ENCODE measurements around the gene LIMD2. TPM values are rescaled to one million over a fixed set of nuclear protein-coding genes. Genes with fewer than 3 reads are reported as not detected.

Gene LIMD2
- total RNA-seq (100 to 1,000 TPM; 534 to 851 (median 767) TPM), total RNA-seq (68.4 to 900 (median 526) reads per million in 29 experiments)
- 378 TPM for total RNA-seq (2013)

DNA sequence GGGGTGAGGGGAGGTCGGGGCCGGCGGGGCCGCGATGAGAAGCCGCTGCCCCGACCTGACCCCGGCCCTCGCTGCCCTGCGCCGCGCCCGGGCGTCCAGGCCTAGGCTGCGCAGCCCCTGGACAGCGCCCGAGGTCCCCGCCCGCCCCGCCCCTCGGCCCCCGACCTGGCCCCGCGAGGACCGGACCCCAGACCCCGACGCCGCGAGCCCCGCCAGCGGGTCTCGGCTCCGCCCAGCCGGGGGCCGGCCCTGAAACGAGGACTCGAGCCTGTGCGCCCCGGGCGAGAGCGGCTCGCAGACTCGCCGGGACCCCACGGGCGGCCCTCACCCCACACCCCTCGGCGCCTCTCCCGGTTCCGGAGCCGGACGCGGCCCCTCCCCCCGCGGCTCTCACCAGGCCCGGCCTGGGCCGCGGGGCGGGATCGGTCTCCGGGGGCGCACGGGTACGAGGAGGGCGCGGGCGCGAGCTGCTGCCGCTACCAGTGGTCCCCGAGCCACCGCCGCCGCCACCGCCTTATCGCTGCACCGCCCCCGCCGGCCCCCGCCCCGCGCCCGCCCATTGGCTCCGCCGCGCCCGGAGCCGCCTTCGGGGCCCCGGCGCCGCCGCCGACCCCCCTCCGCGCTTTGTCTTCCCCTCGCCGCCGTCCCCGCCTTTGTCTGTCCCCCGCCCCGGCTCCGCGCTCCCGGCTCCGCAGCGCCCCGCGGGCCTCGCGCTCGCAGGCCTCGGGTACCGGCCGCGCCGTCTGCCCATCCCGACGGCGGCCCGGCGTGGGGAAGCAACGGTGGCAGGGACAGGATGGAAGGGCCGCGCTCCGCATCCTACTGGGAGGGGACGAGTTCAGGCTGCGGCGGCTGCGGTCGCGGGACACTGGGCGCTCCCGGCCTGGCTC is at the start of gene LIMD2:
Gene LIMD2, minus strand, starts transcription at position 488 of the 890 bp plus-strand sequence. CDS start 827 bp downstream, outside the sequence.
- no peaks in the 10 kb centered on the region for H3K27me3 Mint-ChIP-seq

DNA sequence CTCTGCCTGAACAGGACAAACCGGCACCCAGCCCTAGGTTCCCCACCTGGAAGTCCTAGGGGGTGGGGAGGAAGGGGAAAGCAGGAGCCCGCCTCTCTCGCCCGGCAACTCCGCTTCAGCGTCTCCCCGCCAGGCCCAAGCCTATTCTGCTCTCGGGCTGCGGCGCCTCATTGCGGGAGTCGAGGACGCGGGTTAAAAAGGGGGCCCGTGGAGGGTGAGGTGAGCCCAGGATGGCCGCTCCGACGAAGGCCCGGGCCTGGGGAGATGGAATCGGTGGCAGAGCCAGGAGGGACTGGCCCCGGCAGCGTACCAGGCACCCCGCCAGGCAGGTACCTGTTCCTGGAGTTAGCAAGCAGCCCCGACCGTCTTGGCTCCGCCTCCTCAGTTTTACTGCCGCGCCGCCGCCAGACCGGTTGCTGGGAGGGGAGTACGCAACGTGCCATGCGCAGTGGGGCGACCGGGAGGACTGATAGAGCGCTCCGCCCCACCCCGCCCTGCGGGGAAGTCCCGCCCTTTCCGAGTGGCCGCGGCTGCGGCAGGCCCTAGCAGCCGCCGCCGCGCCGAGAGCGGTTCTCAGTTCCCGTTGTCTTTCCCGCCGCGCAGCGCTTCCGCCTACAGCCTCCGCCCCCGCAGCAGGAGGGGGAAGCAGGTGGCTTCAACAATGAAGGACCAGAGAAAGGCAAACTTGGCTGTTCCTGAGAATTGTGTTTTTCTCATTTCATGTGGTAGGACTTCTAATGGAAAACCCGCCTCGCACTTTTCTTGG is 41.7 kb upstream of the LIMD2 start, which contains the start of gene STRADA:
Gene STRADA, minus strand, starts transcription at position 392 of the 766 bp plus-strand sequence. CDS start 13,430 bp downstream, outside the sequence.
- Histone ChIP-seq H3K9me3 (no peaks in the 10 kb centered on the region), H3K27me3 (replicated peaks in 1 of 2; ENCODE audit: control insufficient read depth in 2 of 2, extremely low read depth in 1 of 2, insufficient read depth in 2 of 2, low read length in 1 of 2) (no peaks in the 10 kb centered on the region), H3K36me3 (ENCODE audit: control insufficient read depth in 2 of 2, extremely low read depth in 1 of 2, insufficient read depth in 1 of 2, low read length in 1 of 2) (peaks cover 0 to 9% of the 10 kb centered on the region in 2 donors), H3K27ac (ENCODE audit: low read length) (peak within 1 kb of the TSS; percentile 88), H3K4me1 (ENCODE audit: control insufficient read depth in 1 of 2, extremely low read depth in 1 of 2, insufficient read depth in 2 of 2, low read length in 2 of 2) (peaks cover 6 to 25% of the 10 kb centered on the region in 2 experiments), H3K4me3 (ENCODE audit: control insufficient read depth in 1 of 2, extremely low read depth in 1 of 2, low read length in 1 of 2) (peak within 1 kb of the TSS; percentile 95 to 99)
- Mint-ChIP-seq H3K9me3 (no peaks in the 10 kb centered on the region), H3K4me3 (peak within 1 kb of the TSS; percentile 92 to 95 (median 94)), H3K27me3 (no peaks in the 10 kb centered on the region), H3K27ac (peak within 1 kb of the TSS; percentile 86 to 96), H3K4me1 (peaks cover 19 to 26% (median 26%) of the 10 kb centered on the region in 3 donors), H3K36me3 (peaks cover 10% of the 10 kb centered on the region)
- DNase-seq, result peak; percentile 97 to 99 (median 99)
- ChIA-PET CTCF (interaction anchor here (0.6 to 2.2 kb wide), 7 partner anchors 9 to 277 kb away, joined by 3 to 8 read pairs (median 5); partner anchors contain the start of genes CCDC47 (in 1 of the 2), DDX42 (in 1 of the 2) and MAP3K3 (in 1 of the 2)), POLR2A (interaction anchor here (0.6 to 1.2 kb wide), 9 partner anchors 16 to 87 kb away, joined by 3 to 10 read pairs (median 4); partner anchors contain the start of genes CCDC47 (in 1 of the 2) and DDX42 (in 1 of the 2))
- ATAC-seq (replicated peaks in 1 of 4), result peak; percentile 88 to 94 (median 91)
- under 1% methylated on average over 60 of the region's 61 CpGs for WGBS (ENCODE audit: insufficient coverage)

More for the DNA sequence above, at the start of gene LIMD2:
- peaks cover 33% of the 10 kb centered on the region for H3K36me3 Mint-ChIP-seq
- no peaks in the 10 kb centered on the region for H3K27me3 ChIP-seq (replicated peaks in 1 of 2; ENCODE audit: control insufficient read depth in 2 of 2, extremely low read depth in 1 of 2, insufficient read depth in 2 of 2, low read length in 1 of 2)
- ATAC-seq (replicated peaks in 1 of 4), result peak; percentile 46 to 57 (median 50)
- H3K9me3 ChIP-seq, result no peaks in the 10 kb centered on the region
- no peaks in the 10 kb centered on the region for H3K9me3 Mint-ChIP-seq
- peak within 1 kb of the TSS; percentile 97 to 99 for H3K27ac Mint-ChIP-seq
- under 1% methylated on average over 131 of the region's 133 CpGs for WGBS (ENCODE audit: insufficient coverage)
- peaks cover 61 to 69% (median 68%) of the 10 kb centered on the region in 3 donors for H3K4me1 Mint-ChIP-seq
- peak; percentile 77 to 93 (median 86) for DNase-seq
- POLR2A ChIA-PET, result no interaction called here
- H3K36me3 ChIP-seq (ENCODE audit: control insufficient read depth in 2 of 2, extremely low read depth in 1 of 2, insufficient read depth in 1 of 2, low read length in 1 of 2), result peaks cover 10 to 52% of the 10 kb centered on the region in 2 donors
- peak within 1 kb of the TSS; percentile 95 to 98 (median 96) for H3K4me3 Mint-ChIP-seq
- H3K4me3 ChIP-seq (ENCODE audit: control insufficient read depth in 1 of 2, extremely low read depth in 1 of 2, low read length in 1 of 2), result peak within 1 kb of the TSS; percentile 91 to 98
- CTCF ChIA-PET, result interaction anchor here in 1 of 2 donors (3.4 kb wide), 1 partner anchor 11 kb away, joined by 20 read pairs; no protein-coding TSS in a partner anchor
- peak within 1 kb of the TSS; percentile 95 for H3K27ac ChIP-seq (ENCODE audit: low read length)
- H3K4me1 ChIP-seq (ENCODE audit: control insufficient read depth in 1 of 2, extremely low read depth in 1 of 2, insufficient read depth in 2 of 2, low read length in 2 of 2), result peaks cover 44 to 79% of the 10 kb centered on the region in 2 experiments

DNA sequence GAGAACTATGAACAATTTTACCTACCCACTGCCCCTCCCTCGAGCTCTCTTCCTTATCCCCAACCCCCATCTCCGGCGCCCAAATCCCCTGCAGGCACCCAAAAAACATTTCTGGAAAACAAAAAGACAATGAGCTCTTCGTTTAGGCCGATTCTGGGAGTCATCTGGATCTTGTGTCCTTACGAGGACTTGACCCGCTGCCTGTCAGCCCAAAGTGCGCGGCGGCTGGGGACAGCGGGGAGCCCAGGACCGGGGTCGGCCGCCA is 41.1 kb upstream of the LIMD2 start:
- ChIA-PET CTCF (interaction anchor here in 1 of 2 donors (0.6 to 2.2 kb wide), 3 partner anchors 10 to 32 kb away, joined by 3 to 8 read pairs (median 3); partner anchors contain the start of genes CCDC47 and DDX42), POLR2A (interaction anchor here (0.6 to 1.1 kb wide), 3 partner anchors 16 to 77 kb away, joined by 3 to 4 read pairs (median 4); partner anchors contain the start of genes CCDC47 (in 1 of the 2) and DDX42 (in 1 of the 2))
- peak overlapping the region; percentile 95 to 99 for H3K4me3 ChIP-seq (ENCODE audit: control insufficient read depth in 1 of 2, extremely low read depth in 1 of 2, low read length in 1 of 2)
- under 1% methylated on average over 14 of the region's 14 CpGs for WGBS (ENCODE audit: insufficient coverage)
- H3K9me3 ChIP-seq, result no peaks in the 10 kb centered on the region
- peaks cover 6 to 25% of the 10 kb centered on the region in 2 experiments for H3K4me1 ChIP-seq (ENCODE audit: control insufficient read depth in 1 of 2, extremely low read depth in 1 of 2, insufficient read depth in 2 of 2, low read length in 2 of 2)
- DNase-seq (no peak), ATAC-seq (replicated peaks in 1 of 4) (no peak)
- peak overlapping the region; percentile 92 to 95 (median 94) for H3K4me3 Mint-ChIP-seq
- peaks cover 0 to 6% of the 10 kb centered on the region in 2 donors for H3K36me3 ChIP-seq (ENCODE audit: control insufficient read depth in 2 of 2, extremely low read depth in 1 of 2, insufficient read depth in 1 of 2, low read length in 1 of 2)
- peaks cover 19 to 26% (median 26%) of the 10 kb centered on the region in 3 donors for H3K4me1 Mint-ChIP-seq
- no peaks in the 10 kb centered on the region for H3K9me3 Mint-ChIP-seq
- H3K27ac Mint-ChIP-seq, result peak overlapping the region; percentile 86 to 96
- H3K27me3 ChIP-seq (replicated peaks in 1 of 2; ENCODE audit: control insufficient read depth in 2 of 2, extremely low read depth in 1 of 2, insufficient read depth in 2 of 2, low read length in 1 of 2), result no peaks in the 10 kb centered on the region
- H3K27ac ChIP-seq (ENCODE audit: low read length), result peak overlapping the region; percentile 81
- no peaks in the 10 kb centered on the region for H3K27me3 Mint-ChIP-seq
- H3K36me3 Mint-ChIP-seq, result peaks cover 7% of the 10 kb centered on the region

DNA sequence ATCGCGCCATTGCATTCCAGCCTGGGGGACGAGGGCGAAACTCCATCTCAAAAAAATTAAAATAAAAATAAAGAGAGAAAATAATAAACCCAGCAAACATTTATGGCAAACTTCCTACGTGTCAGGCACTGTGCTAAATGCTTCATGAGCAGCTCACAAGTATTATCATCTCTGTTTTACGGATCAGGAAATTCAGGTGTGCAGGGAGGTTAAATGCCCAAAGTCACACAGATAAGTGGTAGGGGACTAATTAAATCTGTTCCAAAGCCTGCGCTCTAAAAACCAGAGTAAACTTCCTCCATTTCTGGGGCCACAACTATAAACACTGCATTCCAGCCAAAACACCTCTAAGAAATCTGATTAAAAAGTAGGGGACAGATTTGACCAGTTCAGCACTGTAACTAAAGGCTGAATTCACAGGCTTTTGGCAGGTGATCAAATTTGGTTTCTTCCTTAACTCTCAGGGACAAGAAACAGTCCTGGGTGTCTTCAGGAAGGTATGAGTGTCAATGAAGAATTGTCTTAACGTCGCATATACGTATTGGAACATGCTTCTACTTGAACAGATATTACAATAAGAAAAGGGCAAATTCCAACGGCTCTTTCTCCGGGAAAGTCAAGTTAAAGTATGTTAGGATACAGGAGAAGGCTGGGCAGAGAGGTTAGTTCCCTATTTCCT is 40.7 kb upstream of the LIMD2 start:
- Mint-ChIP-seq H3K9me3 (no peaks in the 10 kb centered on the region), H3K36me3 (peaks cover 3% of the 10 kb centered on the region), H3K4me3 (peak overlapping the region; percentile 92 to 95 (median 94)), H3K27me3 (no peaks in the 10 kb centered on the region), H3K27ac (peak overlapping the region; percentile 86 to 96), H3K4me1 (peaks cover 19 to 28% (median 27%) of the 10 kb centered on the region in 3 donors)
- Histone ChIP-seq H3K27ac (ENCODE audit: low read length) (peak overlapping the region; percentile 81), H3K4me3 (ENCODE audit: control insufficient read depth in 1 of 2, extremely low read depth in 1 of 2, low read length in 1 of 2) (peak overlapping the region; percentile 95 to 99), H3K27me3 (replicated peaks in 1 of 2; ENCODE audit: control insufficient read depth in 2 of 2, extremely low read depth in 1 of 2, insufficient read depth in 2 of 2, low read length in 1 of 2) (no peaks in the 10 kb centered on the region), H3K9me3 (no peaks in the 10 kb centered on the region), H3K4me1 (ENCODE audit: control insufficient read depth in 1 of 2, extremely low read depth in 1 of 2, insufficient read depth in 2 of 2, low read length in 2 of 2) (peaks cover 6 to 25% of the 10 kb centered on the region in 2 experiments), H3K36me3 (ENCODE audit: control insufficient read depth in 2 of 2, extremely low read depth in 1 of 2, insufficient read depth in 1 of 2, low read length in 1 of 2) (peaks cover 0 to under 1% of the 10 kb centered on the region in 2 donors)
- no CpG with 5 or more reads among the region's 12 CpGs for WGBS (ENCODE audit: insufficient coverage)
- DNase-seq (peak in 1 of 35 experiments; percentile 32), ATAC-seq (replicated peaks in 1 of 4) (no peak)
- ChIA-PET POLR2A (interaction anchor here in 1 of 2 donors (0.6 to 1.1 kb wide), 2 partner anchors 33 to 78 kb away, joined by 3 to 4 read pairs; partner anchors contain the start of genes CCDC47 and DDX42), CTCF (interaction anchor here (0.6 to 2.2 kb wide), 4 partner anchors 10 to 45 kb away, joined by 3 to 8 read pairs (median 3); partner anchors contain the start of genes CCDC47 (in 1 of the 2) and DDX42 (in 1 of the 2))

DNA sequence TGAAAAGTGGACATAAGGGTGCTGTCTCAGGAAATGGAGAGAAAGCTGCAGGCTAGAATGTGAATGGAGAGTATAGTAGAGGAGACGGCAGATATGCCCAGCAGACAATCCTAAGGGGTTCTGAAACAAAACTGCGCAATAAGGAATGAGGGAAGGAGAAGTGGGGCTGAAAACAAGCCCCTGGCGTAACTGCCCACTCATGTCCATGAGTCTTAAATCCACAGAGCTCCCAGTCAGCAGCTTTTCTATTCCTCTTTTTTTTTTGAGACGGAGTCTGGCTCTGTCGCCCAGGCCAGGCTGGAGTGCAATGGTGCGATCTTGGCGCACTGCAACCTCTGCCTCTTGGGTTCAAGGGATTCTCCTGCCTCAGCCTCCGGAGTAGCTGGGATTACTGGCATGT is 35.8 kb upstream of the LIMD2 start:
- DNase-seq (no peak), ATAC-seq (replicated peaks in 1 of 4) (no peak)
- CTCF ChIA-PET, result interaction anchor here (0.6 to 0.8 kb wide), 2 partner anchors 37 to 100 kb away, joined by 3 to 5 read pairs; partner anchors contain the start of gene CCDC47 (in 1 of the 2)
- 100% methylated on average over 3 of the region's 8 CpGs for WGBS (ENCODE audit: insufficient coverage)
- H3K4me1 ChIP-seq (ENCODE audit: control insufficient read depth in 1 of 2, extremely low read depth in 1 of 2, insufficient read depth in 2 of 2, low read length in 2 of 2), result peaks cover 4 to 10% of the 10 kb centered on the region in 2 experiments
- peaks cover 13 to 22% (median 18%) of the 10 kb centered on the region in 3 donors for H3K4me1 Mint-ChIP-seq
- peaks cover 0 to 4% of the 10 kb centered on the region in 2 donors for H3K36me3 ChIP-seq (ENCODE audit: control insufficient read depth in 2 of 2, extremely low read depth in 1 of 2, insufficient read depth in 1 of 2, low read length in 1 of 2)
- no peak overlapping the region for H3K27ac ChIP-seq (ENCODE audit: low read length)
- H3K36me3 Mint-ChIP-seq, result peaks cover 4% of the 10 kb centered on the region
- H3K27ac Mint-ChIP-seq, result peak overlapping the region in 1 of 2 donors; percentile 62
- POLR2A ChIA-PET, result no interaction called here
- H3K27me3 Mint-ChIP-seq, result no peaks in the 10 kb centered on the region
- no peak overlapping the region for H3K4me3 Mint-ChIP-seq
- no peaks in the 10 kb centered on the region for H3K9me3 Mint-ChIP-seq
- H3K4me3 ChIP-seq (ENCODE audit: control insufficient read depth in 1 of 2, extremely low read depth in 1 of 2, low read length in 1 of 2), result no peak overlapping the region
- no peaks in the 10 kb centered on the region for H3K27me3 ChIP-seq (replicated peaks in 1 of 2; ENCODE audit: control insufficient read depth in 2 of 2, extremely low read depth in 1 of 2, insufficient read depth in 2 of 2, low read length in 1 of 2)
- no peaks in the 10 kb centered on the region for H3K9me3 ChIP-seq

Data from T-cell (primary cell).